ENCODE results near the gene SYMPK. TPM values are rescaled to one million over a fixed set of nuclear protein-coding genes. Genes with fewer than 3 reads are reported as not detected.

SYMPK gene
- polyA plus RNA-seq, 3 donors: 59.7 to 76.5 (median 70.1) TPM

DNA sequence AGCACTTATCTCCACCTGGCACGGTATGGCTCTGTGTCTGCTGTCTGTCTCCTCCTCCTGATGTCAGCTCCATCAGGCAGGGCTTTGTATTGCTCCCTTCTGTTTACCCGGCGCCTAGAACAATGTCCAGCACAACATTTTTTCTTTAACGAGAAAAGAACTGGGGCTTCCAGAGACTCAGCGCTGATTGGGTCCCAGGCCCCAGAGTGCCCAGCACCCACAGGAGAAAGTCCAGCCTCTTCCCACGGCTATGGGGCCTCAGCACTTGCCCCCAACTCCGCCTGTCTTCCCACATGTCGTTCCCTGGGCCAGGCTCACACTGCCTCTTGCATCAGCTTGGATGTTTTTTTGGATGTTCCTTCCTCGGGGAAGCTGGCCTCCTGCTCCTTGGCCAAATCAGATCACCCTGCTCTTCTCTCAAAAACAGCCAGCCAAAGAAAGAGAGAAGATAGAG, 32.6 kb upstream of the SYMPK start:
- DNase-seq (ENCODE audit: extremely low read depth in 1 of 11, low read depth in 9 of 11, low spot score in 4 of 11): no peak

DNA sequence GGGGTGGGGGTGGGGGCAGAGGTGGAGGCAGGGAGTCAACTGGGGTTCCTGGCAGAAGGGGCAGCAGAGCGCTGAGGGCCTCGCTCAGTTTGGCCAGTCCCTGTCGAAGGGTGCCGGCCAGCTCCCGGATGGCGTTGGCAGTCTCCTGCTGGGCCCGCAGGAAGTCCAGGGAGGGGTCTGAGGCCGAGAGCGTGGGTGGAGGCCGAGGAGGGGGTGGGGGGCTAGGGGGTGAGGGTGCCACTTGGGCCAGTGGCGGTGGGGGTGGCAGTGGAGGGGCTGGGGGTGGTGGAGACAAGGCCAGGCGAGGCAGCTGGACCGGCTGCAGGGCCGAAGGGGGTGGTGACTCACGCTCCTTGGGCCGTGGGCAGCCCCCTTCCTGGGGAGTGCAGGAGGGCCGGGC, 27.9 kb upstream of the SYMPK start:
- no peak for DNase-seq (ENCODE audit: extremely low read depth in 1 of 11, low read depth in 9 of 11, low spot score in 4 of 11)

DNA sequence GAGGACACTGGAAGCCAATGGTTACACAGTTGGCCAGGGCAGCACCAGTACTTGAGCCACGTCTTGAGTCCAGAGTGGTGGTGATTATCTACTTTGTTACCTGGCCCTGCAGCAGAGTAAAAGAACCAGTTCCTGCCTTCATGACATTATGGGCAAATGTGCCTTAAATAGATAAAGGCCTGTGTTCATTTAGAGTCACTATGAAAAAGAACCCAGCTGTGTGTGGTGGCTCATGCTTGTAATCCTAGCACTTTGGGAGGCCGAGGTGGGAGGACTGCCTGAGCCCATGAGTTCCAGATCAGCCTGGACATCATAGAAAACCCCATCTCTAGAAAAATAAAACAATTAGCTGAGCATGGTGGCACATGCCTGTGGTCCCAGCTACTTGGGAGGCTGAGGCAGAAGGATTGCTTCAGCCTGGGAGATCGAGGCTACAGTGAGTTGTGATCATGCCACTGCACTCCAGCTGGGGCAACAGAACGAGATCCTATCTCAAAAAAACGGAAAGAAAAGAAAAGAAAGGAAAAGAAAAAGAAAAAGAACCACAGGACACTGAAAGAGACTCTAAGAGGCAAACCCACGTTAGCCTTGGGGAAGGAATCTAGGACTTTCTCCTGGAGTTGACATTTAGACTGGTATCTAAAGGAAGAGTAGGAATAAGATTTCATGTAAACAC, 26.4 kb upstream of the SYMPK start:
- no peak for DNase-seq (ENCODE audit: extremely low read depth in 1 of 11, low read depth in 9 of 11, low spot score in 4 of 11)

DNA sequence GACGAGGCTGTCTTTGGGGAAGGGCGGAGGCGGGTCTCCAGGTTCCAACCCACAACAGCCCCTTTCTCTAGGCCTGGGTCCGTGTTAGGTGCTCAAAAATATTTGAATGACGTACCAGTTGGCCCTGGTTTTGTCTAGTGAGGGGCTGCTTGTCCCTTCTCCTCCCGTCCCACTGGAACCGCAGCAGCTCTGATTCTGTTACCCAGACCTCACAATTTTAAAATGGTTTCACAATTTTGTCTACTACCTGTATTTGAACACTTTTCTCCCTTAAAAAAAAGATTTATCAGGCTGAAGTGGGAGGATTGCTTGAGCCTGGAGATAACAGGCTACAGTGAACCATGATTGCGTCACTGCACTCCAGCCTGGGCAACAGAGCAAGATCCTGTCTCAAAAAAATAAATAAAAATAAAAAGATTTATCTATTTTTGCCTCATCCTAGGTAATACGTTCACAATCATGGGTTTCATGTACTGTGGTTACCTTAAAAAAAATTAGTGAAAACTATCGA, 24.3 kb upstream of the SYMPK start:
- no peak for DNase-seq (ENCODE audit: extremely low read depth in 1 of 11, low read depth in 9 of 11, low spot score in 4 of 11)

DNA sequence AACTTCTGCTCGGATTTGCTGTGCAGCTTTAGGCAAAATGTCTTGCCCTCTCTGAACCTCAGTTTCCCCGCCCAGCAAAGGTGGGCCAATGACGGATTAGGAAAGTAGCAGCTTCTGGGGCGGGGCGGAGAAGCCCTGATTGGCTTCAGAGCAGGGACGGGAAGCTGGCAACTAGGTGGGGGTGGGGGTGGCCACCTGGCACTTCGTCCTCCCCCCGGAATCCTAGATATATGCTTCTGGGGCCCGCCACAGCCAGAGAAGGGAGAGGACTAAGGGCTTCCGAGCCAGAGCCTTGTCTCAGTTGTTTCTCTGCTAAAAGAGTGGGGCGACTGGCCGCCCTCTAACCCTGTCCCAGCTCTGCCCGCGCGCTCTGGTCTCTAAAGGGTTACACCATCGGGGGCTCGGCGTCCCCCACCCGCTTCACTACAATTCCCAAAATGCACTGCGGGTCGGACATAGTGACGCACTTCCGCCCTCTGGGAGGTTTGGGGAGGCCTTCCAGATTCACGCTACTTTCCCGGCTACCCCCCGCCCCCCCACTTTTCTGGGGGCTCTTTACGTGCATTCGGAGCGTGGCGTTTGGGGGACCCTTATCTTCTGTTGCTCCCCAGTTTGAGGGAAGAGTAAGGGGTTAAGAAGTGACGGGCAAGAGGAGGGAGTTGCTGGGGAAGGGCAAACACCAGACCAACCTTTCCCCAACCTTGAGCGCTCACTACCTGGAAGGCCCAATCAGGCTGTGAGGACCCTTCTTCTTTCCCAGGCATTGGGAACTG, 23.7 kb upstream of the SYMPK start:
- DNase-seq (ENCODE audit: extremely low read depth in 1 of 11, low read depth in 9 of 11, low spot score in 4 of 11): peak; percentile 73 to 95 (median 92)

DNA sequence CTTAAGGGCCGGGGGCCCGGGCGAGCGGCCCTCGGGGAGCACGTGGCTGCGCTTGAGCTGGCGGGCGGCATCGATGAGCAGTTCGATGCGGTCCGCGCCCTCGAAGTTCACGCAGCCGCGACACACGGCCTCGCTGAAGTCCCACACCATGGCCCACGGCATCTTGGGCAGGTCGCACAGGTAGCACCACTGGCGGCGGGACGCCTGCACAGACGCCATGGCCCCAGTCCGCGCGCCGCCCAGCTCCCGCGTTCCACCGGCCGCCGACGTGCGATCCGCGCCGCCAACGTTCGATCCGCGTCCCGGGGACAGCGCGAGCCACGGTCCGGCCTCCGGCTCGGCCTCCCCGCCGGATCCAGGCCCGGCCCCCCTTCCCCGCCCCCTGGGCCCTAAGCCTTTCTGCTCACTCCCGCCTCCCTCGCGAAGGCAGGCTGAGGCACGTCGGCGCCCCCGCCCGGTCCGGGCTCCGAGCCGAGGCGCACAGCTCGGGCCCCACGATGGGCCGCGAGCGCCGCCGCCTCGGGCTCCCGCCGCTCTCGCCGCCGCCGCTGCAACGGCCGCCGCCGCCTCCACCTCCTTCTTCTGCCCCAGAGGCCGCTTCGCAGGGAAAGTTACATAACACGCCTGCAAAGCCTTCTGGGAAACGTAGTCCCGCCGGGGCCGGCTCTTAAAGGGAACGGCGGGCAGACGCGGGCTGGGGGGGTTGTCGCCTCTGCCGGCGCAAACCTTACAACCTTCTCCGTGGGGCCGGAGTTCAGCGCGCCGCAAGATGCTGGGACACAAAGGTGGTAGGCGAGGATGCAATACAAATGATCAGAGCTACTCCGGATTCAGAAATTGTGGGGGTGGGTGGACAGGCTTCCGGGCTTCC, 22.8 kb upstream of the SYMPK start, which contains the start of gene IRF2BP1:
IRF2BP1 (minus strand) TSS at position 586 of the 871 bp plus-strand sequence; CDS start at position 219, 367 bp downstream.
- peak in 10 of 11 donors; percentile 77 to 94 (median 88) for DNase-seq (ENCODE audit: extremely low read depth in 1 of 11, low read depth in 9 of 11, low spot score in 4 of 11)

DNA sequence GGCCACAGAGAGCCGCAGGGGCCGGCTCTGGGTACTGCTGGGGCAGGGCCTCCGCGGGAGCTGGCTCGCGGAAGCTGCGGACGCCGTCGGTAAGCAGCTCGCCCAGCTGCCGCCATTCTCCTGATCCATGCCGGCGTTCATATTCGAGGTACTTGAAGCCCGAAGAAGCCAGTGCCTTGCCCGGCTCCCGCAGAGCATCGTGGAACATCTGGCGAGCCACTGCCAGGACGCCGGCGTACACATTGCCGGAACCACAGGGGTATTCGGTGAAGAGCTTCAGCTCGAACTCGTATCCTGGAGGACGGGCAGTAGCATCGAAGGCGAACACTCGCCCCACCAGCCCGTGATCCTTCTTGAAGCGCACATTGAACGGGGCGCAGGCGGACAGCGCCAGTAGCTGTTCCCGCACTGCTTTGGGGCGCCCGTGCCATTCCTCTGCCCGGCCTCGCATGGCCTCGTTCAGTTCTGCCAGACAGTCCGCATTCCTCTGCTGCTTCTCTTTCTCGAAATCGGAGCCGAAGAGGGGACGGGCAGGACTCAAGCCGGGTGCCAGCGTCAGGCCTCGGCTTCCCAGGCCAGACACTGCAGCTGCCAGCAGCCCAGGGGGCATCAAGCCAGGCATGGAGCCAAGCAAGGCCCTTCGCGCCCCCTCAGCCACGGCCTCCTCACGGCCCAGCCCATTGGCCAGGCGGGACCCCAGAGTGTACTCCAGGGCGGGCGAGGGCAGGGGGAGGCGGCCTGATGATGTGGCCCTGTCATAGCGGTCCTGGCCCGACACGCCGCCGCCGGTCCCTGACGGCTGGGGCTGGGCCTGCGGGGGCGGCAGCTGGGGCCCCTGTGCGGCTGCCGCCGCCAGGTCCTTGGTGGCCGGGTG, 22.0 kb upstream of the SYMPK start:
- no peak for DNase-seq (ENCODE audit: extremely low read depth in 1 of 11, low read depth in 9 of 11, low spot score in 4 of 11)

DNA sequence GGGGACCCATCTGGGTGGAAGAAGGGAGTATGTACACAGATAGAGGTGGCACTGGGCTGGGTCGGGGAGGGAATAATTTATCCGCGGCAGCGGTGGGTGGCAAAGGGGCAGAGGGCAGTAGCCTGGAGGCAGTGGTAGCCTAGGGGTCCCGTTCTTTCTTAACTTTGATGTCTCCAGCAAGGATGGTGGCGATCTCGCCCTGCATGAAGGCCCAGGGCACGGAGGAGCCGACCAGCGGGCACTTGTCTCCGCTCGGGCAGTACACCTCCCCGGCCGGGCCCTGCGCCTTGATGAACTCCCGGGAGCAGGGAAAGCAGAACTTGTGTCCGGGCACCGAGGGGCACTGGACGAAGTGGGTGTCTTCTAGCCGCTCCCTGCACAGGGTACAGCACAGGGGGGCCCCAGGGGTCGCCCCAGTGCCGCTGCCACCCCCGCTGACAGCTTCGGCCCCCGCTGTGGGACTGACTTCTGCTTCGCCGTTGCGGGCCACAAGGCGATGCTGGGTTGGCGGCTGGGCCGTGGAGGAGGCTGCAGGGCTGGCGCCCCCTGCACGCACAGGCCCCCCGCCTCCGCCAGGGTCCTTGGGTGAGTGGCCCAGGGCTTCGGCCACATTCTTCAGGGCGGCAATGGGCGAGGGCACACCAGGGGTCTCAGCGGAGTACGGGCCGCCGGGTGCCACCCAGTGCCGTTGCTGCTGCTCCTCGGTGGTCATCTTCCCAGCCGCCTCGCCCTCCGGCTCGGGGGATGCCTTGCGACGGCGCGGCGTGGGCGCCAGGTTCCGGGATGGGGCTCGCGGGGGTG, 21.1 kb upstream of the SYMPK start:
- DNase-seq (ENCODE audit: extremely low read depth in 1 of 11, low read depth in 9 of 11, low spot score in 4 of 11): no peak

DNA sequence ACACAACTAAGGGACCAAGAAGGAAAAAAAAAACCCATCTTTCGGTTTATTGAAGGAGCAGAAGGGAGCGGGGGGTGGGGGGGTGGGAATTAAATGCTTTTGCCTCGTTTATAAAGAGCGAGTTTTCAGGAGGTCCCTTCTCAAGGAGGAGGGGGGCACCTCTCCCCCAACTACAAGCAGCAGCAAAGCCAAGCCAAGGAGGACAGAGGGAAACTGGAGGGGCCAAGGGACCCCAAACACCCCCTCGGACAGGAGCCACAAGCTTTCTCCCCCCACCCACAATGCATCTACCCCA, 20.6 kb upstream of the SYMPK start:
- no peak for DNase-seq (ENCODE audit: extremely low read depth in 1 of 11, low read depth in 9 of 11, low spot score in 4 of 11)

DNA sequence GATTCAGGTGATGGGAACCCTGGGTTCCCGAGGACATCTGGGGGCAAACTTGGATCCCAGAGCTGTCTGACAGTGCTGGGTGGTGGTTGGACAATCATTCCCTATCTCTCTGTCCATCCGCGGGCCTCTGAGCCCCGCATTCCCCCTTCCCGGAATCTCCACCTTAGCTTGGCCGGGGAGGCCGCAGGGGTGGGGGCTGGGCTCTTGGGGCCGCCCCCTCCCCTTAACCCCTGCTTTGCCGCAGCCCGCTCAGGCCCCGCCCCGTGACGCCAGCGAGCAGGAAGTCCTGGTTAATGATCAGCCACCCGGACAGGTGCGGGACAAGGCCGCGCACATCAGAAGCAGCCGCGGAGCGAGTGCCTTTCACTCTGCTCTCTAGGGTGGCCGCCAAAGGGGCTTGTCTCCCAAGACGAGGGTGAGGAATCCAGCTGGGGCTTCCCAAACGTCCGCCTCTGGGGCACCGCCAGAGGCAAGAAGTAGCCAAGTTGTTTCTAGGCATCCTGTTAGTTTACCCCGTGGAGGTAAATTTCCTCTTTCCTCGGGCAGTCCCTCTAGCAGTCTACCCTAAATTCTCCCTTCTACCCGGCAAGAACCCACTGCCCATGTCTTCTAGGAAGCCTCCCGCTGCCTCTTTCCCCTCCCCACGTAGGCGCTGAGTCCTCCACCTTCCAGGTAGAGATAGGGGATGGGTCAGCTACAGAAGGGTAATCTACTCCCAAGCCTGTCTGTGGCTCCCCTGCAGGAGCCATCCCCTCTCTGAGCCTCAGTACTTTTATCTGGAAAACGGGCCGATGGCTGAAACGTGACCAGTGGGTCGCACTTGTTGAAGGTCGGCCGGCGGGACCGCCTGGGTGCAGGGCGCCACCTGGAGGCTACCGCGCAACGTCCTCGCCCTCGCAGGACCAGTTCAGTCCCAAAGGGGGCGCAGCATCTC, 20.0 kb upstream of the SYMPK start:
- peak in 4 of 11 donors; percentile 73 to 81 (median 74) for DNase-seq (ENCODE audit: extremely low read depth in 1 of 11, low read depth in 9 of 11, low spot score in 4 of 11)

DNA sequence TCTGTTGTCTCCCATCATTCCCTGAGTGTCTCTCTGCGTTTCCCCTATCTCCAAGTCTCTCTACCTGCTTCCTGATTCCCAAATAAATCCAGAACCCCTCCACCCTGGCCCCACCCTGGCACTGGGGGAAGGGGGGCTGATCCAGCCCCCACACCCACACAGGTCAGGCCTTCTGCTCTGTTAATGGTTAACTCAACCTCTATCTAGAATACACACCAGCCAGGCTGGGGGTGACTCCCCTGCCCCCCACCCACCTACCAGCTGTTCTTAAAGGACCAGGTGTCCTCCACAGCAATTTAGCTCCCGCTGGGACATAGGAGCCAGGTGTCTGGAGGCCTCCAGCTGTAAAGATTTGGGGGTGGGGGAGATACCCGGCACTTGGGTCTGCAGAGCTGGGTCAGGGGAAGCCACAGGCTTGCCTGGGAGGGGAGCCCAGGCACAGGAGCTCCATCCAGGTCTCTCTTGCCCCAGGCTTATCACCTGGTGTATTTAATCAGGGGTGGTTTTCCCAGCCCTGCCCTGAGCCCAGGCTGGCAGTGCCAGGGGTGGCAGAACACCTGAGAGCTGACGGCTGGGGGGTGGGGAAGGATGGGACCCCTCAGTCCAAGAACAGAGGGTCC, 19.1 kb upstream of the SYMPK start:
- no peak for DNase-seq (ENCODE audit: extremely low read depth in 1 of 11, low read depth in 9 of 11, low spot score in 4 of 11)

DNA sequence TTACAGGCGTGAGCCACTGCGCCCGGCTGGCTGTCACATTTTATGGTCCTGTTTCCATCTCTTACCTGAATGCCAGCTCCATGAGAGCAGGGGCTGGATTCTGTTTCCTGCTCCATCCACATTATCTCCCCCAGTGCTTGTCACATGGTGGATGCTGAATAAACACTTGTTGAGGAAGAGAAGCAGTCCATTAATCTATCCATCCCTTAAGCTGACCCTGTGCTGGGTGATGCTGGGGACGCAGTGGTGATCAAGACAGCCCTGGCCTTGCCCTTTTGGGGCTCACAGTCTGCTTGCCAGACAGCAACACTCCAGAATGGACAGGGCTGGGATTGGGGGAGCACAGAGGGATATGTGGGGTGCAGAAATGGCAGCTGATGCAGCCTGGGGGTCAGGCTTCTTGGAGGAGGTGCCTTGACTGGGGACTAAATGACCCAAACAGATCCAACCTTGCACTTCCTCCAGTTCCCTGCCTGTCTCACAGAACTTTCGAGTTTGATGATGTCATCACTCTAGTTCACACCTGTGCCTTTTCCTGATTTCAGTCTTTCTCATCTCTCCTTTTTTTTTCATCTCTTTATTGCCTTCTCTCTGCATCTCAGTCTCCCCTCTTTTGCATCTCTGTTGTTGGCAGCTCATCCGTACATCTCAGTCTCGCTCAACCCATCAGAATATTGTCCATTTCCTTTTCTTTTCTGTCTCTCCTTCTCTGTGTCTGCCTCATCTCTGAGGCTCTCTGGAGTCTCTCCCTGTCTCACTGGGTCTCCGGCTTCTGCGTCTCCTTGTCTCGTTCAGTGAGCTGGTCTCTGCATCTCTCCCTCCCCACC, 18.3 kb upstream of the SYMPK start:
- no peak for DNase-seq (ENCODE audit: extremely low read depth in 1 of 11, low read depth in 9 of 11, low spot score in 4 of 11)

DNA sequence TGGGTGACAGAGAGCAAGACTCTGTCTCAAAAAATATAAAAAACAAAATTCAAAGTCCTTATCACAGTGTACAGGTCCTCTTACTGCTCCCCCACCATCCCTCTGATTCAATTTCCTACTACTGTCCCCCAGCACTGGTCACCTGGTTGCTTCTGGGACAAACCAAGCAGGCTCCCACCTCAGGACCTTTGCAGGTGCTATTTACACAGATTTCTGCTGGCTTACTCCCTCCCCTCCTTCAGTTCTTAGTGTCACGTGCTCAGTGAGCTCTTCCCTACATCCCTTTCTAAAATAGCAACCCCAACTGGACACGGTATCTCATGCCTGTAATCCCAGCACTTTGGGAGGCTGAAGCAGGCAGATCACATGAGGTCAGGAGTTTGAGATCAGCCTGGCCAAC, 17.0 kb upstream of the SYMPK start:
- no peak for DNase-seq (ENCODE audit: extremely low read depth in 1 of 11, low read depth in 9 of 11, low spot score in 4 of 11)

DNA sequence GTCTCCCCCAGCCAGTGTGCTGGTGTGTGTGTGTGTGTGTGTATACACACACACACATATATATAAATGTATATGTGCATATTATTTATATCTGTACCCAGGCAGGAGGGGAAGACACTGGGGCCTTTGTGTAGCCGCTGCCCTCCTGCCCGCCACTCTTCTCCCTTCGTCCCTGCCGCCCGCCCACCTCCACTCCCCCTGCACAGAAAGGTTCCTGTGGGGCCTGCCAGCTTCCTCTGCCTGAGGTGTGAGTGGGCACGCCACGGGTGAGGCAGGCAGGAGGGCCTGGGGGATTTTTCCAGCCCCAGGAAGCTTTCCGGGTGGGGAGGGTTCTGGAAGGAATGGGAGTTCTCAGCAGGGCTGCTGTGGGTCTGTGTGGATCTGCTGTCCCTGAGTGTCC, 16.1 kb upstream of the SYMPK start:
- DNase-seq (ENCODE audit: extremely low read depth in 1 of 11, low read depth in 9 of 11, low spot score in 4 of 11): no peak

DNA sequence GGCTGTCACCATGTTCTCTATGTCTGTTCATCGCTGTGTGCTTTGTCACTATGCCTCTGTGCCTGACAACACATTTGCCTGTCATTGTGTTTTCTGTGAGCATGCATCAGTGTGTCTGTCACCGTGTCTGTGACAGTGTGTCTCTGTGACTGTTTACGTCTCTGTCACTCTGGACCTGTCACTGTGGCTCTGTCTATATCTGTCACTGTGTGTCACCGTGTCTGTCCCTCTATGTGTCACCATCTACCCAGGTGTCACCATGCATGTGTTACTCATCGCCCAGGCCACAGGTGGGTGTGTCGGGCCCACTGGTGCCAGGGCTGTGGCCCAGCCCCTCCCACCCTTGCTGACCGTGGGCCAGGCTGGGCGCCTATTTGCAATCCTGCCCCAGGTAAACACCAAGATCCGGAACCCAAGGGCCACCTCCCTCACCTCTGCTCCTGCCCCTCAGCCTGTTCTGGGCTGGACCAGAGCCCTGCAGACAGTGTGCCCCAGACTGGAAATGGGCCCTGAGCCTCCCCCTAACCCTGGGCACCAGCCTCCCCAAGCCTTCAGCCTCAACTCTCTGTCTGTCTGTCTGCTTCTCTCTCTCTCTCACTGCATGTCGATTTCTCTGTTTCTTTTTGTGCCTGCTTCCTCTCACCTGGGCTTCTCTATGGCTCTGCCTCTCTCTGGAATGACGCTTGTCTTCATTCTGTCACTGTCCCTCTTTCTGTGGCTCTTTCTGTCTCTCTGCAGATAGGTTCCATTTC, 15.3 kb upstream of the SYMPK start:
- no peak for DNase-seq (ENCODE audit: extremely low read depth in 1 of 11, low read depth in 9 of 11, low spot score in 4 of 11)
